ENCODE results near the gene EN2. TPM values are rescaled to one million over a fixed set of nuclear protein-coding genes. Genes with fewer than 3 reads are reported as not detected.

The EN2 gene
- total and polyA plus RNA-seq, 11 donors, result 0.06 to 0.08 TPM; not detected in 9

- intact Hi-C loops (cut with DNase I), result loop anchor here in 2 of 10 donors (10.0 kb wide), 2 partner anchors 106 to 136 kb away; no protein-coding TSS in a partner anchor
- DNase-seq (peak in 1 of 5 donors; percentile 23), ATAC-seq (peak in 1 of 4 donors; percentile 35)
- no peak overlapping the region for H3K27ac ChIP-seq
- no peaks in the 10 kb centered on the region for H3K9me3 ChIP-seq
- H3K4me1 ChIP-seq, result peaks cover 0 to 3% (median 0%) of the 10 kb centered on the region in 12 donors
- peaks cover 0 to 43% (median 10%) of the 10 kb centered on the region in 9 donors for H3K27me3 ChIP-seq
- no peaks in the 10 kb centered on the region for H3K36me3 ChIP-seq
- H3K4me3 ChIP-seq, result no peak overlapping the region
- TF ChIP-seq CTCF (IDR thresholded peaks at IDR 0.05) (no peak), POLR2A (IDR thresholded peaks at IDR 0.05) (no peak)
- WGBS, 4 donors, result 84 to 90% (median 87%) methylated on average over 14 to 16 of the region's 16 CpGs
Observed at GRCh38 chr7:155418941-155419755, 38.8 kb upstream of the EN2 start.

GRCh38 chr7:155420116-155420515, 37.8 kb upstream of the EN2 start:
- no peak for TF ChIP-seq CTCF (IDR thresholded peaks at IDR 0.05)
- TF ChIP-seq POLR2A (IDR thresholded peaks at IDR 0.05), result no peak
- H3K27ac ChIP-seq, result no peak overlapping the region
- H3K36me3 ChIP-seq, result no peaks in the 10 kb centered on the region
- peaks cover 0 to 43% (median 10%) of the 10 kb centered on the region in 9 donors for H3K27me3 ChIP-seq
- peaks cover 0 to 3% (median 0%) of the 10 kb centered on the region in 12 donors for H3K4me1 ChIP-seq
- ATAC-seq (no peak), DNase-seq (peak in 1 of 5 donors; percentile 7)
- no peaks in the 10 kb centered on the region for H3K9me3 ChIP-seq
- no peak overlapping the region for H3K4me3 ChIP-seq
- intact Hi-C loops (cut with DNase I), result no loop called here
- WGBS, 4 donors, result 63 to 79% (median 76%) methylated on average over 7 to 8 of the region's 8 CpGs

DNA sequence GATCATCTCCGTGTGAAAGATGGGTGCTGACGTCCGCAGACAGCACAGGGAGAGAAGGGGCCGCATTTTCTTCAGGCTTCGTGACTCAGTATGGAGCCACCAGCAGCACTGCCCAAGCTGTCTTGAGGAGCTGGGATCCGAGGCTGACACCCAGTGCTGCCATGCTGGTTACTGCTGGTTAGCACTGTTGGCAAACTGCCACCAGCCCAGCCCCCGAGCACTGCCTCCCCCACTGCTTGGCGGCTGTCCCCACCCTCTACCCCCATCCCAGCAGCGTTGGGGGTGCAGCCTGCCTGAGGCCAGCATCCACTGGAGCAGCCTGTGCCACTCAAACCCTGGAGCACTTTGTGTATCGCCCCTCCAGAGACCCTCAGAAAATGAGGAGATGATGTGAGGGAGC, 35.8 kb upstream of the EN2 start:
- intact Hi-C loops (cut with DNase I), result no loop called here
- DNase-seq, result peak in 1 of 5 donors; percentile 14
- Histone ChIP-seq H3K27ac (no peak overlapping the region), H3K9me3 (no peaks in the 10 kb centered on the region), H3K4me1 (peaks cover 0 to 3% (median 0%) of the 10 kb centered on the region in 12 donors), H3K4me3 (no peak overlapping the region), H3K36me3 (no peaks in the 10 kb centered on the region), H3K27me3 (peaks cover 0 to 59% (median 12%) of the 10 kb centered on the region in 9 donors)
- TF ChIP-seq POLR2A (IDR thresholded peaks at IDR 0.05) (no peak), CTCF (IDR thresholded peaks at IDR 0.05) (no peak)
- no peak for ATAC-seq
- 61 to 74% (median 63%) methylated on average over 6 to 10 of the region's 10 CpGs for WGBS, 4 donors

GRCh38 chr7:155422599-155423336, 35.2 kb upstream of the EN2 start:
- 64 to 71% (median 67%) methylated on average over 15 to 19 of the region's 19 CpGs for WGBS, 4 donors
- no peaks in the 10 kb centered on the region for H3K36me3 ChIP-seq

More at GRCh38 chr7:155422599-155423336, 35.2 kb upstream of the EN2 start:
- Histone ChIP-seq H3K4me1 (peaks cover 0 to 3% (median 0%) of the 10 kb centered on the region in 12 donors), H3K9me3 (no peaks in the 10 kb centered on the region), H3K27ac (no peak overlapping the region), H3K27me3 (peaks cover 0 to 60% (median 8%) of the 10 kb centered on the region in 9 donors), H3K4me3 (no peak overlapping the region)
- ATAC-seq (peak in 3 of 4 donors; percentile 30 to 76 (median 71)), DNase-seq (peak in 1 of 5 donors; percentile 21)
- TF ChIP-seq CTCF (IDR thresholded peaks at IDR 0.05), result no peak
- no peak for TF ChIP-seq POLR2A (IDR thresholded peaks at IDR 0.05)
- intact Hi-C loops (cut with DNase I), result no loop called here
